OCI-LY3 (cell line): Measurements from ENCODE around the gene MEIG1.

ENCODE experiments used
- EZH2phosphoT487 ChIP-seq: fragments of 200-600 bp; shearing (Covaris generic); IDR thresholded peaks from 2 replicates; pipeline ENCODE4 v1.6.1; 2018; ENCODE audit warnings: antibody characterized with exemption, mixed run types, low read depth
- TF ChIP-seq, protein P1 (sequence below): fragments of 200-600, 300-600 bp; sonication (generic); IDR thresholded peaks from 2 replicates; pipeline ENCODE4 v1.5.1; 2014; ENCODE audit warnings: antibody characterized with exemption, low read length, low read depth

DNA sequence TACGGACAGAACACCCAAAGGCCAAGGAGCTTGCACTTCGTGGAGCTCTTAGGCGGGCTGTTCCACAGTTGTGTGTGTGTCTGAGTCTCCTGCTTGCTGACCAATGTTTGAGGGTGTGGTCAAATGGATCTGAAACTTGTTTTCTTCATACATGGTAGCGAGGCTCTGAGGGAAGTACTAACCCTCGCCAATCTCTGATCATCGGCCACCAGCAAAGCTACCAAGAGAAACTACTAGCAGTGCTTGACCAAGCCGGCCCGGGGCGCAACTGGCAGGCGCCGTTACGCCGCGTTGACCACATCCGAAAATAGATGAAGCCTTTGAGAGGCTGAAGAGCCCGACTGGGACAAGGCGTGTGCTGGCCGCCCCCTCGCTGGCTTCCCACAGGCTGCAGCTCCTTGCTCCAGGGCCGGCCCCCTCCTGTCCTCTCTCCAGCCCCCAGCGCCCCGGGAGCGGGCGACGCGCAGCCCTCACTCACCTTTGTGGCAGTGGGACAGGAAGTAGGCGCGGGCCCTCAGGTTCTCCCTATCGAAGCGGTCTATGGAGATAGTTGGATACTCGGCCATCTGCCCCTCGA, 5.7 kb upstream of the MEIG1 start:
- TF ChIP-seq, protein P1, sequence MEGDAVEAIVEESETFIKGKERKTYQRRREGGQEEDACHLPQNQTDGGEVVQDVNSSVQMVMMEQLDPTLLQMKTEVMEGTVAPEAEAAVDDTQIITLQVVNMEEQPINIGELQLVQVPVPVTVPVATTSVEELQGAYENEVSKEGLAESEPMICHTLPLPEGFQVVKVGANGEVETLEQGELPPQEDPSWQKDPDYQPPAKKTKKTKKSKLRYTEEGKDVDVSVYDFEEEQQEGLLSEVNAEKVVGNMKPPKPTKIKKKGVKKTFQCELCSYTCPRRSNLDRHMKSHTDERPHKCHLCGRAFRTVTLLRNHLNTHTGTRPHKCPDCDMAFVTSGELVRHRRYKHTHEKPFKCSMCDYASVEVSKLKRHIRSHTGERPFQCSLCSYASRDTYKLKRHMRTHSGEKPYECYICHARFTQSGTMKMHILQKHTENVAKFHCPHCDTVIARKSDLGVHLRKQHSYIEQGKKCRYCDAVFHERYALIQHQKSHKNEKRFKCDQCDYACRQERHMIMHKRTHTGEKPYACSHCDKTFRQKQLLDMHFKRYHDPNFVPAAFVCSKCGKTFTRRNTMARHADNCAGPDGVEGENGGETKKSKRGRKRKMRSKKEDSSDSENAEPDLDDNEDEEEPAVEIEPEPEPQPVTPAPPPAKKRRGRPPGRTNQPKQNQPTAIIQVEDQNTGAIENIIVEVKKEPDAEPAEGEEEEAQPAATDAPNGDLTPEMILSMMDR: no peak
- TF ChIP-seq EZH2phosphoT487: no peak
